CD4-positive, alpha-beta memory T cell (primary cell): ENCODE results near the gene PLEKHA8. TPM values are rescaled to one million over a fixed set of nuclear protein-coding genes. Genes with fewer than 3 reads are reported as not detected.

Source experiments
- CTCF ChIA-PET: fragments of 350-600 bp; sonication (Branson Sonifier 250); formaldehyde crosslinking; loops from one replicate; lab custom pipeline; 2021; ENCODE audit warnings: inconsistent platforms; ENCODE audit not compliant: partially characterized antibody; lab: Charles Lee
- POLR2A ChIA-PET: fragments of 350-600 bp; sonication (Branson Sonifier 250); formaldehyde crosslinking; loops from one replicate; lab custom pipeline; 2021; ENCODE audit not compliant: partially characterized antibody; lab: Charles Lee
- DNase-seq, 5 donors: peaks; one replicate each; pipeline versions ENCODE4 v3.0.0 to v3.0.0-alpha.2; 2020 to 2022; ENCODE audit warnings: mixed read lengths in 1 of 5
- H3K27ac ChIP-seq: one replicate; pipeline ENCODE4 v1.7.0; 2013; ENCODE audit warnings: low read depth, low read length
- H3K27me3 ChIP-seq: 2 replicates; pipeline ENCODE4 v1.7.0; 2013; ENCODE audit warnings: mild to moderate bottlenecking, low read length, moderate library complexity; ENCODE audit not compliant: insufficient read depth
- H3K36me3 ChIP-seq: 2 replicates; pipeline ENCODE4 v1.7.0; 2013; ENCODE audit warnings: mild to moderate bottlenecking, low read length, moderate library complexity; ENCODE audit not compliant: insufficient read depth
- H3K4me1 ChIP-seq: 2 replicates; pipeline ENCODE4 v1.7.0; 2013; ENCODE audit warnings: mild to moderate bottlenecking, low read length, moderate library complexity; ENCODE audit not compliant: insufficient read depth
- H3K4me3 ChIP-seq, 2 donors: one replicate each; pipeline ENCODE4 v1.7.0; 2013; ENCODE audit warnings: low read length in 2 of 2, mild to moderate bottlenecking in 1 of 2
- H3K9me3 ChIP-seq, 2 donors: one replicate each; pipeline ENCODE4 v1.7.0; 2013; ENCODE audit warnings: low read length in 2 of 2, control low read depth in 1 of 2; ENCODE audit not compliant: control insufficient read depth in 1 of 2
- H3K27ac Mint-ChIP-seq, 7 donors: one replicate each; pipeline ENCODE4 v1.8.0; 2020 to 2021; ENCODE audit warnings: mixed read lengths in 7 of 7, mild to moderate bottlenecking in 6 of 7, inconsistent platforms in 3 of 7, moderate library complexity in 3 of 7
- H3K27me3 Mint-ChIP-seq, 2 donors: one replicate each; pipeline ENCODE4 v1.8.0; 2020 to 2021; ENCODE audit warnings: mixed read lengths in 2 of 2
- H3K36me3 Mint-ChIP-seq, 2 donors: one replicate each; pipeline ENCODE4 v1.8.0; 2020 to 2021; ENCODE audit warnings: mixed read lengths in 2 of 2, inconsistent platforms in 1 of 2, mild to moderate bottlenecking in 1 of 2
- H3K4me1 Mint-ChIP-seq, 4 donors: one replicate each; pipeline ENCODE4 v1.8.0; 2020 to 2021; ENCODE audit warnings: mixed read lengths in 4 of 4, mild to moderate bottlenecking in 1 of 4
- H3K4me3 Mint-ChIP-seq, 8 donors: one replicate each; pipeline ENCODE4 v1.8.0; 2020 to 2021; ENCODE audit warnings: mixed read lengths in 8 of 8, mild to moderate bottlenecking in 7 of 8, moderate library complexity in 6 of 8, inconsistent platforms in 3 of 8
- H3K9me3 Mint-ChIP-seq, 8 donors: one replicate each; pipeline ENCODE4 v1.8.0; 2020 to 2021; ENCODE audit warnings: mixed read lengths in 8 of 8, mild to moderate bottlenecking in 5 of 8, inconsistent platforms in 3 of 8, moderate library complexity in 1 of 8
- intact Hi-C: fragments of 100-400 bp; cut with micrococcal nuclease; formaldehyde crosslinking; loops from one replicate; pipeline ENCODE4 v1.15.1; 2023
- polyA plus RNA-seq, 2 donors: library from polyadenylated mRNA; unstranded; fragments of 300-500 nt; fragmentation: Illumina TruSeq; gene quantifications; one replicate each; pipeline ENCODE4 v1.2.3, GENCODE V29; 2021
- total RNA-seq, 2 experiments: library from RNA; stranded (reverse); gene quantifications; one replicate each; pipeline ENCODE4 v1.2.3, GENCODE V29; 2021

Gene PLEKHA8
- total and polyA plus RNA-seq, 4 experiments from 2014 or later: 2.4 to 13.2 (median 8.0) TPM

DNA sequence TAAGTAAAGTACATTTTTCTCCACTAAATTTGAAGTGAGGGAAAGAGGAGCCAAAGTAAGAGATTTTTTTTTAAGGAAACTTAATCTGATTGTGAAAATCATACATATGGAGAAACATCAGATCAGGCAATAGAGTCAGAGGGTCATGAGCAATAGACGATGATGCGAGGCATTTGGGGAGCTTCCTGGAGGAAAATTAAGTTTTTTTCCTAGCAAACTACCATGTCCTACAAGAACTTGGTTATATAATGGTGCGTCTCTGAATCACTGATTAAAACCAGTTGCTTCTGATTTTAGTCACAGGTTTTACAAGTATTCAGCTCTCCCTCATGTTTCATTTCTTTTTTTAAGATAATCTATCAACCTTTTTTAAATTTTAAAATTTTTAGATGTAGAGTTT, 54.5 kb downstream of the PLEKHA8 start:
- no peak overlapping the region for H3K27ac ChIP-seq
- H3K9me3 ChIP-seq: no peaks in the 10 kb centered on the region
- Mint-ChIP-seq H3K9me3 (no peaks in the 10 kb centered on the region), H3K27ac (no peak overlapping the region), H3K27me3 (no peaks in the 10 kb centered on the region), H3K4me1 (no peaks in the 10 kb centered on the region), H3K36me3 (peaks cover 31 to 47% of the 10 kb centered on the region in 2 donors), H3K4me3 (no peak overlapping the region)
- intact Hi-C loops: no loop called here
- H3K4me3 ChIP-seq: no peak overlapping the region
- DNase-seq: no peak
- ChIA-PET CTCF (interaction anchor here (1.1 kb wide), 1 partner anchor 19 kb away, joined by 3 read pairs; no protein-coding TSS in a partner anchor), POLR2A (no interaction called here)
- H3K4me1 ChIP-seq: no peaks in the 10 kb centered on the region
- H3K27me3 ChIP-seq: no peaks in the 10 kb centered on the region
- H3K36me3 ChIP-seq: peaks cover 5% of the 10 kb centered on the region

DNA sequence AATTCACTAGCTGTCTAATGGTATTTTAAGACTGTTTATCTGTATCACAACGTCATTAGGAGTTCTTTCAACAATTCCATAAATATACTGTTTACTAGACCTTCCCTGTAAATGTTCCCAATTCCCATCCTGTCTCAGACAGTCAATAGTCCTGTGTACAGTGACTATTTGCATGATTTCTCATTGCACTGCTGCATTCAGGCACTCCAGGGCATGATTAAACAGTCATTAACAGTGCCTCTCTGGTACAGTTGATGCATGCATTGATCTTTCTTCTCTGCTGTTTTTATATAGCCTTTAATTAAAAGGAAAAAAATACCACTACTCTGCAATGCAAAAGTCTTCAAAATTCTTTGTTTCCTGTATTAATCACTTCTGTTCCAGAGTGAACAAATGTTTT, 55.1 kb downstream of the PLEKHA8 start:
- peaks cover 28 to 42% of the 10 kb centered on the region in 2 donors for H3K36me3 Mint-ChIP-seq
- CTCF ChIA-PET: no interaction called here
- H3K4me3 ChIP-seq: no peak overlapping the region

DNA sequence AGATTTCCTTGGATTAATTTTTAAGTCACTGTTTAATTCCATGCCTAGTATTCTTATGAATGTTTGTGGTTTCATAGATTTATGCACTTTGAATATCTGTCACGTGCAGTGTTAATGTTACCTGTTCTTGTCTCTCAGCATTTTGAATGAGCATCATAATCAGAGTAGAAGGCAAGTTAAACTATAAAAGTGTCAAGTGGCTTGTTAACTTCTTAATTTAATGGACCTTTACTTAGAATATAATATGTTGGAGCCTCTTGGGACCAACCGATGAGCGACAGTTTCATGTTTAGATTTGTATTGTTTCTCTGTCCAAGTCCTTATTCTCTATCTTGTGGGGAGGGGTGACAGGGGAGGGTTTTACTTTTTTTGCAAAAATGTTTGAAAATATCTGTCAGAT, 56.0 kb downstream of the PLEKHA8 start:
- H3K36me3 ChIP-seq: peaks cover 3% of the 10 kb centered on the region
- ChIA-PET POLR2A (no interaction called here), CTCF (interaction anchor here (0.7 kb wide), 1 partner anchor 11 kb away, joined by 3 read pairs; no protein-coding TSS in a partner anchor)
- Mint-ChIP-seq H3K27me3 (no peaks in the 10 kb centered on the region), H3K4me1 (no peaks in the 10 kb centered on the region), H3K9me3 (no peaks in the 10 kb centered on the region), H3K4me3 (no peak overlapping the region), H3K27ac (no peak overlapping the region), H3K36me3 (peaks cover 22 to 34% of the 10 kb centered on the region in 2 donors)
- H3K4me1 ChIP-seq: no peaks in the 10 kb centered on the region
- no peak for DNase-seq
- no peaks in the 10 kb centered on the region for H3K27me3 ChIP-seq
- H3K27ac ChIP-seq: no peak overlapping the region
- H3K9me3 ChIP-seq: no peaks in the 10 kb centered on the region
- intact Hi-C loops: no loop called here
- H3K4me3 ChIP-seq: no peak overlapping the region

More for the DNA sequence above, 55.1 kb downstream of the PLEKHA8 start:
- no peaks in the 10 kb centered on the region for H3K9me3 Mint-ChIP-seq
- no peak overlapping the region for H3K27ac Mint-ChIP-seq
- no peaks in the 10 kb centered on the region for H3K4me1 ChIP-seq
- no peaks in the 10 kb centered on the region for H3K27me3 Mint-ChIP-seq
- peaks cover 5% of the 10 kb centered on the region for H3K36me3 ChIP-seq
- POLR2A ChIA-PET: no interaction called here
- no peak overlapping the region for H3K4me3 Mint-ChIP-seq
- no peaks in the 10 kb centered on the region for H3K9me3 ChIP-seq
- H3K4me1 Mint-ChIP-seq: no peaks in the 10 kb centered on the region
- H3K27me3 ChIP-seq: no peaks in the 10 kb centered on the region
- no peak for DNase-seq
- intact Hi-C loops: no loop called here
- no peak overlapping the region for H3K27ac ChIP-seq

DNA sequence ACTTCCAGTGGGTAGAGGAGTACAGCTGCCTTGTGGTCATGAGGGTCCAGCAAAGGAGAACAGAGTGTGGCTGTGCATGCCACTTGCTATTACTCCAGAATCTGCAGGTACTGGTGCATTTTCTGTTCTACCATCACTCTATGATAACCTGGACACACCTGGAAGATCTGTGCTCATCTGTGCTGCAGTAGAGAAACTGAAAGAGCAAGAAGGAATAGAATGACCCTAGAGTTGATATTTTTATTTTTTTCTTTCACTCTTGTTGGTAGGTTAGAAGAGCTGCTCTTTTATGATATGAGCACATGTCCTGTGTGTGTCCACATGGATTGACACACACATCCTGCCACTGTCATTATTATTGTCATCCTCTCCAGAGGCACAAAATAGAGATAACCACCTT, 58.3 kb downstream of the PLEKHA8 start:
- H3K9me3 Mint-ChIP-seq: no peaks in the 10 kb centered on the region
- Histone ChIP-seq H3K9me3 (no peaks in the 10 kb centered on the region), H3K4me1 (no peaks in the 10 kb centered on the region), H3K27me3 (no peaks in the 10 kb centered on the region), H3K36me3 (no peaks in the 10 kb centered on the region), H3K27ac (no peak overlapping the region), H3K4me3 (no peak overlapping the region)
- H3K36me3 Mint-ChIP-seq: peaks cover 7 to 23% of the 10 kb centered on the region in 2 donors
- ChIA-PET CTCF (no interaction called here), POLR2A (no interaction called here)
- H3K27ac Mint-ChIP-seq: no peak overlapping the region
- H3K27me3 Mint-ChIP-seq: no peaks in the 10 kb centered on the region
- H3K4me3 Mint-ChIP-seq: no peak overlapping the region
- intact Hi-C loops: no loop called here
- no peak for DNase-seq
- no peaks in the 10 kb centered on the region for H3K4me1 Mint-ChIP-seq

DNA sequence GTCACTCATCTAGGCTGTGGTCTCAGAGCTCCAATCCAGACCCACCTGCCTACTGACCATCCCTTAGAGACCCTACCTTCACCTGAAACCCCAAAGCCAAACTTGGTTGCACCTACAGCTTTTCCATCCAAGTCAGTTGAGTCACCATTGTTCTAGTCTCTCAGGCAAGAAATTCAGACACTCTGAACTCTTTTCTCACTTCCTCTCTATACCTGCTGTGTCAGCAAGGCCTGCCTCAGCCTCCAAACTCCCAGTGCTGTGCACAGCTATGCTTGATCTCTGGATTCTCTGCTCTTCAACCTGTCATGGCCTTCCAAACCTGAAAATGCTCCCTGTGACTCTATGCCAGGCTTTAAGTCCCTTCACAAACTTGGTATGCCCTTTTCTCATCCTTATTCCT, 59.2 kb downstream of the PLEKHA8 start:
- no peaks in the 10 kb centered on the region for H3K9me3 ChIP-seq
- Mint-ChIP-seq H3K27ac (no peak overlapping the region), H3K4me1 (no peaks in the 10 kb centered on the region), H3K36me3 (peaks cover 7 to 24% of the 10 kb centered on the region in 2 donors), H3K9me3 (no peaks in the 10 kb centered on the region), H3K4me3 (no peak overlapping the region), H3K27me3 (no peaks in the 10 kb centered on the region)
- DNase-seq: no peak
- H3K27me3 ChIP-seq: no peaks in the 10 kb centered on the region
- H3K36me3 ChIP-seq: no peaks in the 10 kb centered on the region
- ChIA-PET CTCF (no interaction called here), POLR2A (no interaction called here)
- intact Hi-C loops: no loop called here
- H3K4me3 ChIP-seq: no peak overlapping the region
- H3K4me1 ChIP-seq: no peaks in the 10 kb centered on the region
- H3K27ac ChIP-seq: no peak overlapping the region

DNA sequence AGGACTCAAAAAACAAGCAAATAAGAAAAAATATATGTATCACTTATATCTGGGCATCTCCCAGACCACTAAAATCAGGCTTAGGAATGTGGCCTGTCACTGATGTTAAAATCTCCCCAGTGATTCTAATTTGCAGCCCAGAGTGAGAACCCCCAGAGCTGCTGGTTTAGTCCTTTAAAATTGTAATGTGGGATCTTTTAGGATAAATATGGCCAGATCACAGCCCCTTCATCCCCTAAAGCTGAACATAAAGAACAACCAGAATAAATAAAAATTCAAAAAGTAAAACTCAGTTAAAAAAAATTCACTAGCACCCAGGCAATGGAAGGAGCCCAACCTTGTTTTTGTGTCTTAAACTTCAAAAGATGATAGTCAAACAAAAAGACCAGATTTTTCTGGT, 60.1 kb downstream of the PLEKHA8 start:
- Histone ChIP-seq H3K36me3 (no peaks in the 10 kb centered on the region), H3K27me3 (no peaks in the 10 kb centered on the region), H3K27ac (no peak overlapping the region), H3K4me3 (no peak overlapping the region), H3K4me1 (no peaks in the 10 kb centered on the region), H3K9me3 (no peaks in the 10 kb centered on the region)
- Mint-ChIP-seq H3K4me3 (no peak overlapping the region), H3K4me1 (no peaks in the 10 kb centered on the region), H3K9me3 (no peaks in the 10 kb centered on the region), H3K36me3 (peaks cover 5 to 27% of the 10 kb centered on the region in 2 donors), H3K27ac (no peak overlapping the region), H3K27me3 (no peaks in the 10 kb centered on the region)
- DNase-seq: no peak
- intact Hi-C loops: no loop called here
- POLR2A ChIA-PET: no interaction called here
- CTCF ChIA-PET: interaction anchor here (1.7 kb wide), 1 partner anchor 26 kb away, joined by 3 read pairs; no protein-coding TSS in a partner anchor

DNA sequence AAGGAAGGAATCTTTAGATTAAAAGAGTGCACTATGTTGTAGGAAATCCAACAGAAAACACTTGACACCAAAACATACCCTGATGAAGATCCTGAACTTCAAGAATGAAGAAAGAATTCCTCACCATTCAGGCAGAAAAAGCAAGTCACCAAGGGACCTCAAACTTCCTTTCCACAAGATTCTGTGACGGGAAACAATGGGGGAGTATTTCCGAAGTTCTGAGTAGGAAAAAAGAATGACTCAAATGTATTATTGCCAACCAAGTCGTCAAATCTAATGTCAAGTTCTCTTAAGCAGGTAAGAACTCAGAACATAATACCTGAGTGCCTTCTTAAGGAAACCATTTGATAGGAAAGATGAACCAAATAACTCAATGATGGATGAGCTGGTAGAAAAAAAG, 61.9 kb downstream of the PLEKHA8 start:
- peaks cover 5 to 28% of the 10 kb centered on the region in 2 donors for H3K36me3 Mint-ChIP-seq
- no peaks in the 10 kb centered on the region for H3K4me1 Mint-ChIP-seq
- Histone ChIP-seq H3K27ac (no peak overlapping the region), H3K9me3 (no peaks in the 10 kb centered on the region), H3K36me3 (no peaks in the 10 kb centered on the region), H3K4me3 (no peak overlapping the region), H3K4me1 (no peaks in the 10 kb centered on the region), H3K27me3 (no peaks in the 10 kb centered on the region)
- ChIA-PET POLR2A (no interaction called here), CTCF (no interaction called here)
- no peak overlapping the region for H3K4me3 Mint-ChIP-seq
- no peak for DNase-seq
- intact Hi-C loops: no loop called here
- no peak overlapping the region for H3K27ac Mint-ChIP-seq
- peaks cover 0 to 4% (median under 1%) of the 10 kb centered on the region in 8 donors for H3K9me3 Mint-ChIP-seq
- H3K27me3 Mint-ChIP-seq: no peaks in the 10 kb centered on the region

DNA sequence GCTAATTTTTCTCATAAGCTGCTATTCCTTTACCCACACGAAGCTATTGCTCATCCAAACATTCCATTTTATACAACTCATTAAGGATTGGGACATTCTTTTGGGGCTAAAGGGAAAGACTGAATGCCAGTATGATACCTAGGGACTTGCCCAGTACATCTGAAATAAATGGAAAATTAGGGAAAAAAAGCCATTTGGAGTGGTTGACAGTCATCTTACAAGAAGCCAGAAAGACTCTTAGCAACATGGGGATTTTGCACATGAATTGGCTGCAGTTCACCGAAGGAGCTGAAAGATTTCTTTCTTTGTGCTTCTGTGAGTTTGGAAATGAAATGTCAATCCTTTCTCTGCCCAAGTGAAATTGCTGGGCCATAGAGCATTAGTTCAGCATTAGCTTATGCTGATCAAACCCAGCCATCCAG, 63.3 kb downstream of the PLEKHA8 start:
- CTCF ChIA-PET: no interaction called here
- no peaks in the 10 kb centered on the region for H3K36me3 ChIP-seq
- no peak overlapping the region for H3K27ac ChIP-seq
- Mint-ChIP-seq H3K9me3 (peaks cover 0 to 4% (median 2%) of the 10 kb centered on the region in 8 donors), H3K27ac (no peak overlapping the region), H3K4me1 (no peaks in the 10 kb centered on the region), H3K4me3 (no peak overlapping the region), H3K27me3 (no peaks in the 10 kb centered on the region), H3K36me3 (peaks cover 4 to 20% of the 10 kb centered on the region in 2 donors)
- H3K27me3 ChIP-seq: no peaks in the 10 kb centered on the region
- intact Hi-C loops: no loop called here
- no peak overlapping the region for H3K4me3 ChIP-seq
- POLR2A ChIA-PET: no interaction called here
- H3K9me3 ChIP-seq: no peaks in the 10 kb centered on the region
- no peak for DNase-seq
- no peaks in the 10 kb centered on the region for H3K4me1 ChIP-seq
